Liver (tissue), 1 donor: ENCODE data around the gene ABCC8.

ENCODE experiments used
- REST ChIP-seq: IDR thresholded peaks from 2 replicates; pipeline ENCODE4 v1.6.1; 2016; ENCODE audit warnings: antibody characterized with exemption, mild to moderate bottlenecking
- TF ChIP-seq, protein P1 (sequence below): IDR thresholded peaks from 2 replicates; pipeline ENCODE4 v1.6.1; 2016; ENCODE audit warnings: antibody characterized with exemption

GRCh38 chr11:17376493-17376892 is 100.2 kb downstream of the ABCC8 start:
- TF ChIP-seq, protein P1, sequence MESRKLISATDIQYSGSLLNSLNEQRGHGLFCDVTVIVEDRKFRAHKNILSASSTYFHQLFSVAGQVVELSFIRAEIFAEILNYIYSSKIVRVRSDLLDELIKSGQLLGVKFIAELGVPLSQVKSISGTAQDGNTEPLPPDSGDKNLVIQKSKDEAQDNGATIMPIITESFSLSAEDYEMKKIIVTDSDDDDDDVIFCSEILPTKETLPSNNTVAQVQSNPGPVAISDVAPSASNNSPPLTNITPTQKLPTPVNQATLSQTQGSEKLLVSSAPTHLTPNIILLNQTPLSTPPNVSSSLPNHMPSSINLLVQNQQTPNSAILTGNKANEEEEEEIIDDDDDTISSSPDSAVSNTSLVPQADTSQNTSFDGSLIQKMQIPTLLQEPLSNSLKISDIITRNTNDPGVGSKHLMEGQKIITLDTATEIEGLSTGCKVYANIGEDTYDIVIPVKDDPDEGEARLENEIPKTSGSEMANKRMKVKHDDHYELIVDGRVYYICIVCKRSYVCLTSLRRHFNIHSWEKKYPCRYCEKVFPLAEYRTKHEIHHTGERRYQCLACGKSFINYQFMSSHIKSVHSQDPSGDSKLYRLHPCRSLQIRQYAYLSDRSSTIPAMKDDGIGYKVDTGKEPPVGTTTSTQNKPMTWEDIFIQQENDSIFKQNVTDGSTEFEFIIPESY = no peak
- no peak for TF ChIP-seq REST
